H9 (cell line): ENCODE data around the gene NSRP1. TPM values are rescaled to one million over a fixed set of nuclear protein-coding genes. Genes with fewer than 3 reads are reported as not detected.

ENCODE experiments used
- DNase-seq: peaks from one replicate; pipeline ENCODE4 v3.0.0-alpha.2; 2017
- H2AFZ ChIP-seq: one replicate; pipeline ENCODE4 v1.6.1; 2013; ENCODE audit warnings: mild to moderate bottlenecking, low read length, control low read depth, moderate library complexity
- H2AK5ac ChIP-seq: 2 replicates; pipeline ENCODE4 v1.6.1; 2013; ENCODE audit warnings: low read length, control low read depth, mixed read lengths; ENCODE audit not compliant: insufficient read length
- H2BK120ac ChIP-seq: one replicate; pipeline ENCODE4 v1.6.1; 2013; ENCODE audit warnings: low read depth, mild to moderate bottlenecking, low read length, control low read depth, inconsistent platforms; ENCODE audit not compliant: poor library complexity, severe bottlenecking
- H2BK12ac ChIP-seq: 2 replicates; pipeline ENCODE4 v1.6.1; 2013; ENCODE audit warnings: low read length, control low read depth, mixed read lengths, low read depth; ENCODE audit not compliant: insufficient read length
- H2BK15ac ChIP-seq: 2 replicates; pipeline ENCODE4 v1.6.1; 2013; ENCODE audit warnings: low read depth, low read length, control low read depth
- H2BK20ac ChIP-seq: one replicate; pipeline ENCODE4 v1.6.1; 2013; ENCODE audit warnings: low read depth, mild to moderate bottlenecking, low read length, control low read depth, inconsistent platforms; ENCODE audit not compliant: poor library complexity, severe bottlenecking
- H2BK5ac ChIP-seq: 2 replicates; pipeline ENCODE4 v1.6.1; 2013; ENCODE audit warnings: low read length, control low read depth, mixed read lengths; ENCODE audit not compliant: insufficient read length
- H3K14ac ChIP-seq: 2 replicates; pipeline ENCODE4 v1.6.1; 2013; ENCODE audit warnings: low read length, control low read depth; ENCODE audit not compliant: insufficient read depth
- H3K18ac ChIP-seq: 2 replicates; pipeline ENCODE4 v1.6.1; 2013; ENCODE audit warnings: low read depth, mild to moderate bottlenecking, mixed read lengths, low read length, control low read depth; ENCODE audit not compliant: insufficient read length
- H3K23ac ChIP-seq: 2 replicates; pipeline ENCODE4 v1.6.1; 2013; ENCODE audit warnings: low read length, control low read depth, mixed read lengths, low read depth; ENCODE audit not compliant: insufficient read length
- H3K23me2 ChIP-seq: 2 replicates; pipeline ENCODE4 v1.6.1; 2013; ENCODE audit warnings: low read depth, mild to moderate bottlenecking, mixed read lengths, low read length, control low read depth; ENCODE audit not compliant: insufficient read length, poor library complexity, severe bottlenecking
- H3K27ac ChIP-seq: 2 replicates; pipeline ENCODE4 v1.5.1; 2013; ENCODE audit warnings: low read length, control low read depth, mixed read lengths, low read depth; ENCODE audit not compliant: insufficient read length
- H3K27me3 ChIP-seq: 2 replicates; pipeline ENCODE4 v1.6.1; 2013; ENCODE audit warnings: low read length, control low read depth, inconsistent platforms; ENCODE audit not compliant: insufficient read depth
- H3K4ac ChIP-seq: 2 replicates; pipeline ENCODE4 v1.6.1; 2013; ENCODE audit warnings: low read depth, mild to moderate bottlenecking, control low read depth, inconsistent platforms, low read length, moderate library complexity
- H3K4me1 ChIP-seq: 2 replicates; pipeline ENCODE4 v1.6.1; 2013; ENCODE audit warnings: low read length, control low read depth, inconsistent platforms; ENCODE audit not compliant: insufficient read depth
- H3K4me2 ChIP-seq: 2 replicates; pipeline ENCODE4 v1.6.1; 2013; ENCODE audit warnings: low read length, control low read depth, mixed read lengths; ENCODE audit not compliant: insufficient read length, insufficient read depth
- H3K56ac ChIP-seq: 2 replicates; pipeline ENCODE4 v1.6.1; 2013; ENCODE audit warnings: low read depth, mild to moderate bottlenecking, mixed read lengths, low read length, control low read depth; ENCODE audit not compliant: insufficient read length
- H3K79me1 ChIP-seq: 2 replicates; pipeline ENCODE4 v1.6.1; 2013; ENCODE audit warnings: low read depth, mild to moderate bottlenecking, moderate library complexity, low read length, control low read depth, inconsistent platforms; ENCODE audit not compliant: insufficient read depth, poor library complexity, severe bottlenecking
- H3K79me2 ChIP-seq: 2 replicates; pipeline ENCODE4 v1.6.1; 2013; ENCODE audit warnings: low read length, control low read depth, inconsistent platforms; ENCODE audit not compliant: insufficient read depth
- H3K9ac ChIP-seq: 2 replicates; pipeline ENCODE4 v1.6.1; 2013; ENCODE audit warnings: low read length, control low read depth, mixed read lengths; ENCODE audit not compliant: insufficient read length; ENCODE audit errors: extremely low read depth
- H3K9me3 ChIP-seq: one replicate; pipeline ENCODE4 v1.6.1; 2013; ENCODE audit warnings: low read depth, low read length, inconsistent platforms; ENCODE audit not compliant: control insufficient read depth
- H3T11ph ChIP-seq: one replicate; pipeline ENCODE4 v1.6.1; 2013; ENCODE audit warnings: mild to moderate bottlenecking, low read length, control low read depth, inconsistent platforms
- H4K20me1 ChIP-seq: one replicate; pipeline ENCODE4 v1.6.1; 2013; ENCODE audit not compliant: control insufficient read depth, insufficient read length, insufficient read depth
- H4K5ac ChIP-seq: 2 replicates; pipeline ENCODE4 v1.6.1; 2013; ENCODE audit warnings: low read depth, mild to moderate bottlenecking, mixed read lengths, low read length, control low read depth; ENCODE audit not compliant: insufficient read length
- H4K8ac ChIP-seq: replicated peaks from 2 replicates; pipeline ENCODE4 v1.6.1; 2013; ENCODE audit warnings: low read length, control low read depth, mixed read lengths, low read depth; ENCODE audit not compliant: insufficient read length
- H4K91ac ChIP-seq: 2 replicates; pipeline ENCODE4 v1.6.1; 2013; ENCODE audit warnings: low read depth, mild to moderate bottlenecking, moderate library complexity, mixed read lengths, low read length, control low read depth; ENCODE audit not compliant: insufficient read length
- H3K27ac Mint-ChIP-seq, 3 experiments: 2 replicates in 2 of 3; 3 replicates in 1 of 3; pipeline ENCODE4 v1.8.0; 2020 to 2021; ENCODE audit warnings: mixed read lengths in 3 of 3, mild to moderate bottlenecking in 1 of 3, moderate library complexity in 1 of 3
- H3K27me3 Mint-ChIP-seq: 2 replicates; pipeline ENCODE4 v1.8.0; 2021; ENCODE audit warnings: low read depth, mild to moderate bottlenecking, moderate library complexity, mixed read lengths
- H3K36me3 Mint-ChIP-seq, 3 experiments: 2 replicates in 2 of 3; 3 replicates in 1 of 3; pipeline ENCODE4 v1.8.0; 2020 to 2021; ENCODE audit warnings: low read depth in 3 of 3, mixed read lengths in 3 of 3; ENCODE audit not compliant: insufficient read depth in 1 of 3
- H3K4me1 Mint-ChIP-seq, 2 experiments: 2 replicates each; pipeline ENCODE4 v1.8.0; 2020; ENCODE audit warnings: mixed read lengths in 2 of 2
- H3K4me3 Mint-ChIP-seq, 2 experiments: 2 replicates in 1 of 2; 3 replicates in 1 of 2; pipeline ENCODE4 v1.8.0; 2020 to 2021; ENCODE audit warnings: mild to moderate bottlenecking in 2 of 2, mixed read lengths in 2 of 2, moderate library complexity in 1 of 2
- H3K9me3 Mint-ChIP-seq, 2 experiments: 2 replicates in 1 of 2; 3 replicates in 1 of 2; pipeline ENCODE4 v1.8.0; 2020; ENCODE audit warnings: mild to moderate bottlenecking in 2 of 2, mixed read lengths in 2 of 2, moderate library complexity in 1 of 2
- WGBS: extraction: QIAGEN DNeasy Blood & Tissue Kit; methylation state at CpG from one replicate; pipeline ENCODE4 v1.1.7; 2013; ENCODE audit warnings: missing lambda C conversion rate, low lambda C conversion rate, mixed read lengths; ENCODE audit not compliant: insufficient read length; ENCODE audit errors: extremely low coverage; 5-methylcytosine and 5-hydroxymethylcytosine counted together
- total RNA-seq: library from RNA; stranded (reverse); gene quantifications from 2 replicates; pipeline ENCODE4 v1.2.1, GENCODE V29; 2021
- TF ChIP-seq, protein P1 (sequence below): fragments of 200-600 bp; sonication (generic); conservative IDR thresholded peaks from 3 replicates; pipeline ENCODE4 v1.8.0; 2021; ENCODE audit warnings: antibody characterized with exemption, mild to moderate bottlenecking

Gene NSRP1
- total RNA-seq, 1 experiment from 2014 or later, result 33.3 TPM

DNA sequence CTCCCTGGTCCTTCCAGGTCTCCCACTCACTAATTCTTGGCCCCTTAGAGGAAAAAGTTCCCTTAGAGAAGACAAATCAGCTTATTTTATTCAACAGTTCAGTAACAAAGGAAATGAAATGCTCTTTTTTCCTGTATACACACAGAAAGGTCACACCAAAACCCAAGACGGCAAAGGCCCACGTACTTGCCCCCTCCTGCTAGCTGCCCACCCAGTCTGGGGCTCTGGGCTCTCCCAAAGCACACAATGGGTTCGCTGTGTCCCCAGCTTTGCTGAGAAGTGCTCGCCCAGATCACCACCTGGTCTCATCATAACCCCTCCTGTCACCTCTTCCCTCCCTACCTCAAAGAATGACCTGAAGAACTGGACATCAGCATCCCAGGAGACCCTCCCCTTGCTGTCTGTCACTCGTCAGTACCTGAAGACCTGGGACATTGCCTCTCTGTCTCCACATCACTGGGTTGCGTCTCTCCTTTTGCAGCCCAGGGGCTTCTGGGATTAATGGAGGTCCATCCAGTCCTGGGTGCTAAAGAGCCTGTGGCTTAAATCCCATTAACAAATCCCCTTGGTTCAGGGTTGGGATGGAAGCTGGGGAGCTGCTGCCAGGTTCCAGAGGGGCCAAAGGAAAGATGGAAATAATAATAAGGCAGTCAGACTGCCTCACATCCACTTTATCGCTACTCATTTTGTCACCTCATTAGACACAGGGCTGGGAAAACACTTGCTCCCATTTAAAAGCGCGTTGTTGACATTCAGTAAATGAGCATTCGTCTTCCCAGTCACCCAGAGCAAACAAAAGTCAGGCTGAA is 115.6 kb downstream of the NSRP1 start:
- no peak overlapping the region for H2AK5ac ChIP-seq
- H3K23me2 ChIP-seq, result peaks cover 5% of the 10 kb centered on the region
- WGBS, result no CpG with 5 or more reads among the region's 10 CpGs
- no peak overlapping the region for H4K91ac ChIP-seq
- H3K27ac Mint-ChIP-seq, result no peak overlapping the region
- no peak overlapping the region for H3K4me2 ChIP-seq
- H3K9ac ChIP-seq, result no peak overlapping the region
- DNase-seq, result no peak
- no peak overlapping the region for H3K18ac ChIP-seq
- H3K79me1 ChIP-seq, result no peaks in the 10 kb centered on the region
- H2AFZ ChIP-seq, result no peak overlapping the region
- H3K14ac ChIP-seq, result no peak overlapping the region
- H3T11ph ChIP-seq, result no peak overlapping the region
- no peak overlapping the region for H2BK20ac ChIP-seq
- no peak overlapping the region for H3K4me3 Mint-ChIP-seq
- H3K23ac ChIP-seq, result no peak overlapping the region
- no peak overlapping the region for H3K27ac ChIP-seq
- H3K79me2 ChIP-seq, result no peaks in the 10 kb centered on the region
- peaks cover 72% of the 10 kb centered on the region for H3K27me3 Mint-ChIP-seq
- no peak overlapping the region for H2BK12ac ChIP-seq
- H4K5ac ChIP-seq, result no peak overlapping the region
- no peak overlapping the region for H3K56ac ChIP-seq
- no peak overlapping the region for H3K4ac ChIP-seq
- H3K36me3 Mint-ChIP-seq, result no peaks in the 10 kb centered on the region; a peak in 1 of 7 replicates
- H3K4me1 ChIP-seq, result no peaks in the 10 kb centered on the region
- H2BK5ac ChIP-seq, result no peak overlapping the region
- H3K9me3 Mint-ChIP-seq, result no peaks in the 10 kb centered on the region; a peak in 1 of 5 replicates
- no peaks in the 10 kb centered on the region for H3K9me3 ChIP-seq
- no peak overlapping the region for H2BK15ac ChIP-seq
- peaks cover 28% of the 10 kb centered on the region; the same call in 1 of the 2 replicates for H3K27me3 ChIP-seq
- H4K8ac ChIP-seq, result no peak overlapping the region
- H4K20me1 ChIP-seq, result no peaks in the 10 kb centered on the region
- peaks cover 5 to 8% of the 10 kb centered on the region in 2 experiments for H3K4me1 Mint-ChIP-seq
- TF ChIP-seq, protein P1, sequence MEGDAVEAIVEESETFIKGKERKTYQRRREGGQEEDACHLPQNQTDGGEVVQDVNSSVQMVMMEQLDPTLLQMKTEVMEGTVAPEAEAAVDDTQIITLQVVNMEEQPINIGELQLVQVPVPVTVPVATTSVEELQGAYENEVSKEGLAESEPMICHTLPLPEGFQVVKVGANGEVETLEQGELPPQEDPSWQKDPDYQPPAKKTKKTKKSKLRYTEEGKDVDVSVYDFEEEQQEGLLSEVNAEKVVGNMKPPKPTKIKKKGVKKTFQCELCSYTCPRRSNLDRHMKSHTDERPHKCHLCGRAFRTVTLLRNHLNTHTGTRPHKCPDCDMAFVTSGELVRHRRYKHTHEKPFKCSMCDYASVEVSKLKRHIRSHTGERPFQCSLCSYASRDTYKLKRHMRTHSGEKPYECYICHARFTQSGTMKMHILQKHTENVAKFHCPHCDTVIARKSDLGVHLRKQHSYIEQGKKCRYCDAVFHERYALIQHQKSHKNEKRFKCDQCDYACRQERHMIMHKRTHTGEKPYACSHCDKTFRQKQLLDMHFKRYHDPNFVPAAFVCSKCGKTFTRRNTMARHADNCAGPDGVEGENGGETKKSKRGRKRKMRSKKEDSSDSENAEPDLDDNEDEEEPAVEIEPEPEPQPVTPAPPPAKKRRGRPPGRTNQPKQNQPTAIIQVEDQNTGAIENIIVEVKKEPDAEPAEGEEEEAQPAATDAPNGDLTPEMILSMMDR, result no peak
- no peak overlapping the region for H2BK120ac ChIP-seq
